Liver (tissue), 9 donors: ENCODE data around the gene NAT16. TPM values are rescaled to one million over a fixed set of nuclear protein-coding genes. Genes with fewer than 3 reads are reported as not detected.

Experiments
- DNase-seq: peaks from one replicate; pipeline ENCODE4 v3.0.0-alpha.2; 2017; ENCODE audit warnings: low spot score
- H3K27ac ChIP-seq, 2 donors: one replicate each; pipeline ENCODE4 v1.7.0; 2013; ENCODE audit warnings: inconsistent platforms in 2 of 2, low read length in 2 of 2, control low read depth in 1 of 2, low read depth in 1 of 2, mild to moderate bottlenecking in 1 of 2
- H3K27me3 ChIP-seq, 4 donors: one replicate each; pipeline versions ENCODE4 v1.6.1 to v1.7.0; 2013; ENCODE audit warnings: low read length in 3 of 4, inconsistent platforms in 1 of 4, mild to moderate bottlenecking in 1 of 4, moderate library complexity in 1 of 4; ENCODE audit not compliant: control insufficient read depth in 4 of 4, insufficient read depth in 4 of 4
- H3K36me3 ChIP-seq, 4 donors: one replicate each; pipeline versions ENCODE4 v1.6.1 to v1.7.0; 2013; ENCODE audit warnings: low read length in 3 of 4, mild to moderate bottlenecking in 3 of 4, low read depth in 1 of 4, moderate library complexity in 1 of 4; ENCODE audit not compliant: control insufficient read depth in 4 of 4, insufficient read depth in 3 of 4
- H3K4me1 ChIP-seq, 4 donors: one replicate each; pipeline versions ENCODE4 v1.6.1 to v1.7.0; 2013; ENCODE audit warnings: low read length in 3 of 4, mild to moderate bottlenecking in 3 of 4, moderate library complexity in 1 of 4; ENCODE audit not compliant: control insufficient read depth in 4 of 4, insufficient read depth in 4 of 4
- H3K4me3 ChIP-seq, 3 donors: one replicate each; pipeline versions ENCODE4 v1.6.1 to v1.7.0; 2013; ENCODE audit warnings: low read length in 3 of 3, control low read depth in 1 of 3, low read depth in 1 of 3, mild to moderate bottlenecking in 1 of 3
- H3K9ac ChIP-seq, 2 donors: one replicate each; pipeline ENCODE4 v1.7.0; 2013; ENCODE audit warnings: low read length in 2 of 2, mild to moderate bottlenecking in 2 of 2, moderate library complexity in 2 of 2, control low read depth in 1 of 2, low read depth in 1 of 2
- H3K9me3 ChIP-seq, 4 donors: one replicate each; pipeline versions ENCODE4 v1.6.1 to v1.7.0; 2013; ENCODE audit warnings: low read length in 3 of 4; ENCODE audit not compliant: control insufficient read depth in 4 of 4
- ATF3 ChIP-seq: IDR thresholded peaks from 2 replicates; pipeline ENCODE4 v1.6.1; 2016; ENCODE audit warnings: antibody characterized with exemption
- CTCF ChIP-seq: fragments of 150-350 bp; IDR thresholded peaks from 2 replicates; pipeline ENCODE4 v1.5.1; 2017; ENCODE audit warnings: improper control_type of control experiment, low read depth, low read length; ENCODE audit not compliant: missing input control
- EGR1 ChIP-seq, 2 donors: IDR thresholded peaks; 2 replicates each; pipeline ENCODE4 v1.6.1; 2016 to 2018; ENCODE audit warnings: antibody characterized with exemption in 2 of 2, low read depth in 2 of 2
- FOXA1 ChIP-seq: IDR thresholded peaks from 2 replicates; pipeline ENCODE4 v1.6.1; 2016; ENCODE audit warnings: antibody characterized with exemption
- FOXA2 ChIP-seq: IDR thresholded peaks from 2 replicates; pipeline ENCODE4 v1.6.1; 2016; ENCODE audit warnings: antibody characterized with exemption
- HNF4A ChIP-seq, 2 donors: conservative IDR thresholded peaks; 2 replicates each; pipeline ENCODE4 v1.6.1; 2016; ENCODE audit warnings: antibody characterized with exemption in 2 of 2, mild to moderate bottlenecking in 2 of 2
- JUND ChIP-seq, 2 donors: IDR thresholded peaks; 2 replicates each; pipeline ENCODE4 v1.6.1; 2016; ENCODE audit warnings: antibody characterized with exemption in 2 of 2
- MAX ChIP-seq: IDR thresholded peaks from 2 replicates; pipeline ENCODE4 v1.6.1; 2016; ENCODE audit warnings: antibody characterized with exemption
- NR2F2 ChIP-seq: IDR thresholded peaks from 2 replicates; pipeline ENCODE4 v1.6.1; 2016; ENCODE audit warnings: antibody characterized with exemption
- RAD21 ChIP-seq, 2 donors: IDR thresholded peaks; 2 replicates each; pipeline ENCODE4 v1.6.1; 2016; ENCODE audit warnings: antibody characterized with exemption in 2 of 2, mild to moderate bottlenecking in 2 of 2
- REST ChIP-seq: IDR thresholded peaks from 2 replicates; pipeline ENCODE4 v1.6.1; 2016; ENCODE audit warnings: antibody characterized with exemption, mild to moderate bottlenecking
- RXRA ChIP-seq, 2 donors: IDR thresholded peaks; 2 replicates each; pipeline ENCODE4 v1.6.1; 2017 to 2018; ENCODE audit warnings: antibody characterized with exemption in 2 of 2, mild to moderate bottlenecking in 1 of 2
- SP1 ChIP-seq: IDR thresholded peaks from 2 replicates; pipeline ENCODE4 v1.6.1; 2018; ENCODE audit warnings: antibody characterized with exemption, mild to moderate bottlenecking
- TAF1 ChIP-seq: conservative IDR thresholded peaks from 2 replicates; pipeline ENCODE4 v1.6.1; 2016; ENCODE audit warnings: antibody characterized with exemption, mild to moderate bottlenecking
- YY1 ChIP-seq: IDR thresholded peaks from 2 replicates; pipeline ENCODE4 v1.6.1; 2016; ENCODE audit warnings: antibody characterized with exemption, mild to moderate bottlenecking
- WGBS: extraction: QIAGEN DNeasy Blood & Tissue Kit; methylation state at CpG from one replicate; pipeline ENCODE4 v1.1.7; 2013; 5-methylcytosine and 5-hydroxymethylcytosine counted together
- polyA plus RNA-seq, 2 donors: library from polyadenylated mRNA; stranded (reverse) in 1 of 2; unstranded in 1 of 2; fragments of 200-250 nt in 1 of 2; fragments of >200 nt in 1 of 2; fragmentation: Nextera tagmentation in 1 of 2; extraction: Ambion mirVana in 1 of 2; gene quantifications; one replicate each; pipeline versions ENCODE4 v1.2.1 to v1.2.3, GENCODE V29; 2013 to 2015
- total RNA-seq, 2 donors: library from RNA; depleted of rRNA; stranded (reverse); fragments of >200 nt; gene quantifications; one replicate each; pipeline ENCODE4 v1.2.3, GENCODE V29; 2014
- TF ChIP-seq, protein P1 (sequence below): IDR thresholded peaks from 2 replicates; pipeline ENCODE4 v1.6.1; 2016; ENCODE audit warnings: antibody characterized with exemption
- donor health status: healthy.
- donor health status: healthy.
- donor health status: healthy.
- donor health status: healthy.
- donor health status: healthy.

The NAT16 gene
- total and polyA plus RNA-seq, 4 donors: not detected

GRCh38 chr7:101173752-101174244 is 6.3 kb downstream of the NAT16 start:
- Histone ChIP-seq H3K4me1 (peaks cover 8 to 33% (median 16%) of the 10 kb centered on the region in 4 donors), H3K36me3 (no peaks in the 10 kb centered on the region), H3K4me3 (no peak overlapping the region), H3K27ac (no peak overlapping the region), H3K9ac (no peak overlapping the region), H3K27me3 (peaks cover 6 to 18% (median 12%) of the 10 kb centered on the region in 4 donors), H3K9me3 (no peaks in the 10 kb centered on the region)
- DNase-seq: peak; percentile 62
- TF ChIP-seq FOXA1 (no peak), REST (no peak), CTCF (no peak), SP1 (no peak), ATF3 (no peak), FOXA2 (no peak), HNF4A (conservative IDR thresholded peaks at IDR 0.05) (no peak), JUND (IDR thresholded peaks at IDR 0.05) (no peak), MAX (no peak), NR2F2 (no peak), RXRA (IDR thresholded peaks at IDR 0.05) (no peak), EGR1 (IDR thresholded peaks at IDR 0.05; ENCODE audit: low read depth in 2 of 2) (no peak)
- TF ChIP-seq, protein P1, sequence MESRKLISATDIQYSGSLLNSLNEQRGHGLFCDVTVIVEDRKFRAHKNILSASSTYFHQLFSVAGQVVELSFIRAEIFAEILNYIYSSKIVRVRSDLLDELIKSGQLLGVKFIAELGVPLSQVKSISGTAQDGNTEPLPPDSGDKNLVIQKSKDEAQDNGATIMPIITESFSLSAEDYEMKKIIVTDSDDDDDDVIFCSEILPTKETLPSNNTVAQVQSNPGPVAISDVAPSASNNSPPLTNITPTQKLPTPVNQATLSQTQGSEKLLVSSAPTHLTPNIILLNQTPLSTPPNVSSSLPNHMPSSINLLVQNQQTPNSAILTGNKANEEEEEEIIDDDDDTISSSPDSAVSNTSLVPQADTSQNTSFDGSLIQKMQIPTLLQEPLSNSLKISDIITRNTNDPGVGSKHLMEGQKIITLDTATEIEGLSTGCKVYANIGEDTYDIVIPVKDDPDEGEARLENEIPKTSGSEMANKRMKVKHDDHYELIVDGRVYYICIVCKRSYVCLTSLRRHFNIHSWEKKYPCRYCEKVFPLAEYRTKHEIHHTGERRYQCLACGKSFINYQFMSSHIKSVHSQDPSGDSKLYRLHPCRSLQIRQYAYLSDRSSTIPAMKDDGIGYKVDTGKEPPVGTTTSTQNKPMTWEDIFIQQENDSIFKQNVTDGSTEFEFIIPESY: no peak
- 8% methylated on average over 16 of the region's 16 CpGs for WGBS

DNA sequence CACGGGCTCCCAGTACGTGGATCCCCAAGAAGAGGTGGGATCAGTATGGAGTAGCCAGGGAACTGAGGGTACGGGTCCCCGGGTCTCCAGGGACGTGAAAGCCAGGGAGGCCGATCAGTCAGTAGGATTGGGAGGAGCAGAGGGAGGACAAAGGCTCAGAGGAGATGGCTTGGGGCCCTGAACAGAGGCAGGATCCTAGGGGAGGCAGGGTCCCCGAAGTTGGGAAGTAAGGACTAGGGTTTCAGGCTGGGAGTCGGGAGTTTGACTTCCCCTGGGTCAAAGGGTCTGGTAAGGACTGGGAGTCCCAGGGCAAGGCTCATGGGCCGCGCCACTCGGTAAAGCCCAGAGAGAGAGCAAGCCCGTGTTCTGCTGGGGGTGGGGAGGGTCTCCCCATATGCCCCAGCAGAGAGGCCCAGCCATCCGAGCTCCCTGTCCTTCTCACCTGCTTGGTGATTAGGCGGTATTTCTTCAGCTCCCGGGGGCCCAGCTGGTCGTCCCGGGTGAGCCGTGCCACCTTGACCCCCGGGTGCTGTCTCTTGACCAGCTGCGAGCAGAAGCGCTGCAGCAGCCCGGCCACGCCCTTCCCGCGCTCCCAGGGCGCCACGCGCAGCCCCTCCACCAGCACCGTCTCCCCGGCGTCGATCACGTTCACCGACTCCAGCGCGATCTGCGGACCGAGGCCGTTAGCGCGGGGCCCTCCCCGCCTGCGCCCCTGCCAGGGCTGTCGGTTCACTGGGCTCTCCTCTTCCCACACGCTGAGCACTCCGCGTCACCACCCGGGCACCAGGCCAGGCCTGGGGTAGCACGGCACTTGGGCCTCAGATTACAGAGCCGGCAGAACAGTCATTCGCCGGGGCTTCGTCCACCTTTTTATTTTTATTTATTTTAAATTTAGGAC is 7.0 kb downstream of the NAT16 start:
- H3K36me3 ChIP-seq: no peaks in the 10 kb centered on the region
- no peak overlapping the region for H3K9ac ChIP-seq
- no peaks in the 10 kb centered on the region for H3K9me3 ChIP-seq
- H3K27ac ChIP-seq: no peak overlapping the region
- H3K4me1 ChIP-seq: peaks cover 8 to 33% (median 16%) of the 10 kb centered on the region in 4 donors
- peak overlapping the region in 1 of 3 donors; percentile 23 for H3K4me3 ChIP-seq
- DNase-seq: no peak
- 3% methylated on average over 53 of the region's 53 CpGs for WGBS
- peaks cover 6 to 19% (median 16%) of the 10 kb centered on the region in 4 donors for H3K27me3 ChIP-seq
- no peak for TF ChIP-seq TAF1
- TF ChIP-seq JUND (IDR thresholded peaks at IDR 0.05): no peak
- TF ChIP-seq ATF3: no peak
- TF ChIP-seq EGR1 (IDR thresholded peaks at IDR 0.05; ENCODE audit: low read depth in 2 of 2): no peak
- no peak for TF ChIP-seq YY1
- no peak for TF ChIP-seq RAD21 (IDR thresholded peaks at IDR 0.05)
- TF ChIP-seq NR2F2: no peak
- no peak for TF ChIP-seq CTCF
- no peak for TF ChIP-seq FOXA2
- no peak for TF ChIP-seq MAX
- no peak for TF ChIP-seq HNF4A (conservative IDR thresholded peaks at IDR 0.05)
